ENCODE data around the gene KIF20A.
"Not testable (repeated sequence)": the region's sequence is repeated elsewhere in the genome, so short reads cannot be mapped to it uniquely, and the experiment has no call there.

Gene KIF20A

DNA sequence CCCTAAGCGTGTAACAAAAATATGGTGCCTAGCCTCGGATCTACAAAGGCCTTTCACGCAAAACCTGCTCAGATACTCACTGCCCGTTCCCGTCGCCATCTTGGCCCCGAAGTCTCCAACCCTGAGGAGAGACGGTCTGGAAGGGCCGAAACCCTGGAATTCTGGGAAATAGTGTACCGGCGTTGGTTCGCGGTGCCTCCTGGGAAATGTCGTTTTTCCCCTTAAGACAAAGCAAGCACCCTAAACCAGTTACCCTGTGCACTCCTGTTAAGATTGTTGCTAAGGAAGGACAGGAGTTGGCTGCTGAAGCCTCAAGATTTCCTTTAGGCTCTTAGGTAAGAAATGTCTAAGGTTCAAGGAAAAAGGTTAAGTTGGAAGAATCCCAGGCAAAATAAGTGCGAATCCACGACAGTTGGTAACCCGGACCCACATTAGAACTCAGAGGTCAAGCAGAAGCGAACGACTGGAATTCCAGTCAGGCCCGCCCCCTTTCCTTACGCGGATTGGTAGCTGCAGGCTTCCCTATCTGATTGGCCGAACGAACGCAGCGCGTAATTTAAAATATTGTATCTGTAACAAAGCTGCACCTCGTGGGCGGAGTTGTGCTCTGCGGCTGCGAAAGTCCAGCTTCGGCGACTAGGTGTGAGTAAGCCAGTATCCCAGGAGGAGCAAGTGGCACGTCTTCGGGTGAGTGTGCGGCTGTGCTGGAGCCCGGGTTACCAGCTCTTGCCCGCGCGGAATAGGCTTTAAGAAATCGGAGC lies at the start of gene KIF20A, which contains the start of gene BRD8:
KIF20A (plus strand) TSS at position 597 of the 761 bp plus-strand sequence. CDS start 569 bp downstream, outside the sequence.
BRD8 (minus strand) TSS at position 115 of the 761 bp plus-strand sequence; CDS start at position 99, 16 bp downstream.
- DNase-seq (ENCODE audit: low spot score), result peak; percentile 98

DNA sequence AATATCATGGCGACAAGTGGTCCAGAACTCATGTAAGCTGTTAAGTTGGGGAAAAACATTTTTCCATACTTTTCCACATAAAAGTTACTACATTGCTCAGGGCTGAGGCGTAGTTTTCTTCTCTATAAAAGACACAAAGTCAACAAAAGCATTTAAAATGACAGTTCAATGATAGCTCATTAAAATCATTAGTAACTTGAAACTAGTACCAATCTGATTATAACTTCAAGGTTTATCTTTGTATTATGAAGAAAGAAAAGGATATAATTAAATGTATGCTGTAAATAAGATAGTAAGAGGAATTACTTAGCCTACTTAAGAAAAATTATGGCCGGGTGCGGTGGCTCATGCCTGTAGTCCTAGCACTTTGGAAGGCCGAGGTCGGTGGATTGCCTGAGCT lies 49.6 kb upstream of the KIF20A start:
- no peak for DNase-seq (ENCODE audit: low spot score)

DNA sequence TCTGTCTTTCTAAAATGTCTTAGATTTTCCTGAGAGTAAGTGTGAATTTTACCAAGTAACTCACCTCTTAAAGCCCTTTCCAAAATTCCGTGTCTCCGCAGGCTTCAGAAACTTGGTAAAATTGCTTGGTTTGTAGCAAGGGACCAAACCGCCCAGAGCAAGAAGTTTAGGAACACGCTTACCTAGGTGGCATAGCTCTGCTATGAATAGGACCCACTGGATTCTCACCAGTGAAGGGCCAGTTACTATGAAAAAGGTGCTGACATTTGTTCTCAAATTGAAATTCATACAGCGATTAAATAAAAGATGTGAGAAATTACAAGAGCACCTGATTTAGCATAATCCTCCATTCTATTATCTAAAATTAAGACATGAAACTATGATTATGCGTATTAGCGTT lies 46.4 kb upstream of the KIF20A start:
- DNase-seq (ENCODE audit: low spot score), result no peak

DNA sequence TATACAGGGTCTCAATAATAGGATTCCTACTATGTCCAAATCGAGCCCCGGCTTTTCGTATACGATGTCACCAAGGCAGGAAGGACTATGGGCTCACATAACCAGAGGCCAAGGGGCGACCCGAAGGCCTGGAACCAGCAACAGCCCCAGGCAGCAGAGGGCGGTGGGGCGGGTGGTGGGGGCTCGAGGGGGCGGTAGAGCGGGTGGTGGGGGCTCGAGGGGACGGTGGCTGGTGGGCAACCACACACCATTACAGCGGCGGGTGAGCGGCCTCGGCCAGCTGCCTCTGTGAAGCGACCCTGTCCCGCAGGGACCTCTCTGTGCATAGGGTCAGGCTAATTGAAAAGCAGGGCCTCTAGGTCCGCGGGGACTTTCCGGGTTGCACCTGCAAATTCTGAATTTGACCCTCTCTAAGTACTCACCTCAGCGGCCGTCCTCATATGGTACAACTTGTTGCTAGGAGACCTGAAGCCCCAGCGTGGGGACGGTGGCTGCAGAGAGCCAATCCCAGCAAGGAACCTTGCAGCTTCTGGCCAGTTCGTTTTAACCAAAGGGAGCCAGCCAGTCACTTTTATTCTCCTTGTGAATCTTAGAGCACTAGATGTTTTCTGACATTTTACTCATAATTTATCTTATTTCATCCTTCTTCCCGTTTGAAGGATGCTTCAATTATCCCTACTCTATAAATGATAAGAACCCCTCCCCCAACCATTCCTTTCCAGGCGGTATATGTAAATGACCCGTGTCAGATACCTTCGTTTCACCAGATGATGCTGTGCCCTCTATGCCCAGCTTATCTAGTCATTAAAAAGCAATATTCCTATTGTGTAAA lies 39.7 kb upstream of the KIF20A start, which contains the start of gene NME5:
NME5 (minus strand) TSS at position 480 of the 832 bp plus-strand sequence. CDS start 648 bp downstream, outside the sequence.
- DNase-seq (ENCODE audit: low spot score), result peak; percentile 83

DNA sequence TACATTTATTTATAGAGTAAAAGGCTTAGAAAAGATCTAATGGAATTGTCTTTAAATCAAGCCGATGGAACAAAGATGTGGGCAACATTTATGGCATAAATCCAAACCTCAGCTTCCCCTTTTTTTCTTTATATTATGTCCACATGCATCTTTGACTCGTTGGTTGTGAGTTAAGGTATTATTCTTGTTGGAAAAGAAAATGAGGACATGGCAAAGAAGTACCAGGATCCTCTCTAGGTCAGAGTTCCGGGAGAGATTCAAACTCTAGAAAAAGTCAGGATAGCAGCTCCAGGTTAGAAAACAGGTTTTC lies 39.2 kb upstream of the KIF20A start:
- DNase-seq (ENCODE audit: low spot score), result no peak

- DNase-seq (ENCODE audit: low spot score), result no peak
These were observed 38.6 kb upstream of the KIF20A start for GRCh38 chr5:138140268-138140667.

GRCh38 chr5:138141734-138142133 lies 37.2 kb upstream of the KIF20A start:
- DNase-seq (ENCODE audit: low spot score), result no peak

GRCh38 chr5:138143578-138143977 lies 35.3 kb upstream of the KIF20A start:
- DNase-seq (ENCODE audit: low spot score), result not testable (repeated sequence)

GRCh38 chr5:138148811-138149210 lies 30.1 kb upstream of the KIF20A start:
- peak; percentile 75 for DNase-seq (ENCODE audit: low spot score)

DNA sequence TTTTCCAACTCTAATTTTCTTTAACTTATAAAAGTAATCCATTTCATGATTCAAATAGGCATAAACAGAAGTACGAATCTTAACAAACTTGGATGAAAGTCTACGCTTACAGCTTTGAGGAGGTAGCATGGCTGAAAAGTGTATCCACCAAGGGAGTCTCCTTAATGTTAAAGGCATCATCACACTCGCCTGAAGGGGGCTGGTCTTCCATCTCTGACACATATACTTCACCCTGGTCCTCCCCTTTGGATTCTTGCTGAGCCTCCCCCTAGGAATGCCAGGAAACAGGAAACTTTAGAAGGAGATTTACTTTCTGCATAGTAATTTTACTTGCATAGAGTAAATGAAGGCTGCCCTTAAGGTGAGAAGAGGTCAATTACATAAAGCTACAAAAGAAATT lies 29.4 kb upstream of the KIF20A start:
- peak; percentile 21 for DNase-seq (ENCODE audit: low spot score)

DNA sequence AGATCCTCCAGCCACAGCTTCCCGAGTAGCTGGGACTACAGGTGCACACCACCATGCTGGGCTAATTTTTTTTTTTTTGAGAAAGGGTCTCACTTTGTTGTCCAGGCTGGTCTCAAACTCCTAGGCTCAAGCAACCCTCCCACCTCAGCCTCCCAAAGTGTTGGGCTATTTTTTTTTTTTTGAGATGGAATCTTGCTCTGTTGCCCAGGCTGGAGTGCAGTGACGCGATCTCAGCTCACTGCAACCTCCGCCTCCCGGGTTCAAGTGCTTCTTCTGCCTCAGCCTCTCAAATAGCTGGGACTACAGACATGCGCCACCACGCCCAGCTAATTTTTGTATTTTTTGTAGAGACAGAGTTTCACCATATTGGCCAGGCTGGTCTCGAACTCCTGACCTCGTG lies 22.9 kb upstream of the KIF20A start:
- DNase-seq (ENCODE audit: low spot score), result not testable (repeated sequence)

GRCh38 chr5:138157626-138158025 lies 21.3 kb upstream of the KIF20A start:
- DNase-seq (ENCODE audit: low spot score), result no peak

- DNase-seq (ENCODE audit: low spot score), result no peak
These were observed 19.2 kb upstream of the KIF20A start for GRCh38 chr5:138159666-138160065.

DNA sequence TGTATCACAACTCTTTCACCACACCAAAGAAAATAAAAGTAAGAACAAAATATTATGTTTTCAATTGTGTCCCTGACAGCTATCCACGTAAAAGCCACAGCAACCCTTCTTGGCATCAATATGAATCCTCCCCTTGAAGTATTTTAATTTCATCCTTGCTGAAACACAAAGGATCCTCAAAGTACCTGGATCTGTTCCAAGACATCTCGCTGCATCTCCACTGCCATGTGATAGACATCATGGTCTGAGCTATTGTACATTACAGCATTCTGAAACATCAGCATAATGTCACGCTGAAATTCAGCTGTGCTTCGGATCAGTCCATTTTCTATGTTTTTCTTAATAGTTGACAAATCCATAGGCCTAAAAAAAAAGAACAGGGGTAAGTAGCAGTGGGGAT lies 18.2 kb upstream of the KIF20A start:
- DNase-seq (ENCODE audit: low spot score), result no peak

DNA sequence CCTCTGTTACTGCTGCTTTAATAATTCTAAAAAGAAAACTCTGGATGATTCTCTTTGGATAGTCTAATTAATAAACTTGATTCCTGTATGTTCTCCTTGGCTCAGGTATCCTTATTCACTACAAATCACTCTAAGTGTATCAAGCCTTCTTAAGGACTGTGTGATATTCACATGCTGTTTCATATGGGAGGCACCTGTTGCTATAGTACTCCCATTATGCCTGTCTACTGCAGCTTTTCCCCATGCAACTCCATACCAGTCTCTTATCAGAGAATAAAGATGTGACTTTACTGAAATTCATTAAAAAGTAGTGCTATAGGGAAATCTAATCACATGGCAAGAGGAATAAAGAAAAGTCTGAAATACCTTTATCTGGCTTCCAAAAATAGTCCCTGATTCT lies 15.2 kb upstream of the KIF20A start:
- DNase-seq (ENCODE audit: low spot score), result no peak

- DNase-seq (ENCODE audit: low spot score), result no peak
These were observed 9.8 kb upstream of the KIF20A start for GRCh38 chr5:138169124-138169523.

GRCh38 chr5:138170299-138170698 lies 8.6 kb upstream of the KIF20A start:
- no peak for DNase-seq (ENCODE audit: low spot score)

- DNase-seq (ENCODE audit: low spot score), result peak; percentile 19
These were observed 884 bp upstream of the KIF20A start for GRCh38 chr5:138177941-138178515.

GRCh38 chr5:138179277-138179857 lies 455 bp downstream of the KIF20A start:
- peak; percentile 6 for DNase-seq (ENCODE audit: low spot score)

GRCh38 chr5:138180183-138180782 lies 1.4 kb downstream of the KIF20A start:
- peak; percentile 75 for DNase-seq (ENCODE audit: low spot score)

DNA sequence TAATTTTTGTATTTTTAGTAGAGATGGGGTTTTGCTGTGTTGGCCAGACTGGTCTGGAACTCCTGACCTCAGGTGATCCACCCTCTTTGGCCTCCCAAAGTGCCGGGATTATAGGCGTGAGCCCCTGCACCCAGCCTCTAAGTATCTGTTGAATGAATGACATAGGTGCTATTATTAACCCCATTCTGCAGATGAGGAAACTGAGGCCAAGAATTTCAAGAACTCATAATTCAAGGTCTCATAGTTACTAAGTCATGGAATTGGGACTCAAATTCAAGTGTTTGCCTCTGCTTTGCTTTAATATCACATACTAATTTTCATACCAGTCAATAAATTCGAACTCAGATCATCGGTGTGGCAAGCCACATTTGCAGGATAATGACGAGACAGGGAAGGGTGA lies 1.9 kb downstream of the KIF20A start:
- DNase-seq (ENCODE audit: low spot score), result no peak

DNA sequence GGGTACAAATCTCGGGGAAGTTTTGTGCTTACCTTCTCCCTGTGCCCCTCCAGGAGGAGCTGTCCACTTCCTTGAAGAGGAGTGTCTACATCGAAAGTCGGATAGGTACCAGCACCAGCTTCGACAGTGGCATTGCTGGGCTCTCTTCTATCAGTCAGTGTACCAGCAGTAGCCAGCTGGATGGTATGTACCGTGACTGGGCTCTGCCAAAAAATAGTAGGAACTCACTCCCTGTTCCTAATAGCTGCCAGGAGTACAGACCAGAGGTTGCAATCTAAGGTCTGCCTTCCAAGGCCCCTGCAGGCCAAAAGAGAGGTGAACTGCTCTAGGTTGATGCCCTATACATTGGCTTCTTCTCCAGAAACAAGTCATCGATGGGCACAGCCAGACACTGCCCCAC lies 3.9 kb downstream of the KIF20A start:
- no peak for DNase-seq (ENCODE audit: low spot score)
